Heart right ventricle (tissue), 16 donors: ENCODE measurements around the gene CTNNA1. TPM values are rescaled to one million over a fixed set of nuclear protein-coding genes. Genes with fewer than 3 reads are reported as not detected.

Source experiments
- ATAC-seq, 8 donors: fragments of 200-7000 bp; cut with Tn5 transposase; one replicate each; pipeline ENCODE4 v1.9.1; 2020; ENCODE audit warnings: mild to moderate bottlenecking in 8 of 8, moderate library complexity in 8 of 8, moderate number of reproducible peaks in 1 of 8
- DNase-seq, 2 donors: peaks; one replicate each; pipeline ENCODE4 v3.0.0-alpha.2; 2020
- H3K27ac ChIP-seq, 10 donors: fragments of 200-600 bp; sonication (generic) in 2 of 10; one replicate each; pipeline versions ENCODE4 v1.5.0 to v1.8.0; 2020 to 2022; ENCODE audit warnings: mild to moderate bottlenecking in 3 of 10
- H3K27me3 ChIP-seq, 7 donors: fragments of 200-600 bp; one replicate each; pipeline ENCODE4 v1.8.0; 2021 to 2022; ENCODE audit warnings: mild to moderate bottlenecking in 2 of 7
- H3K36me3 ChIP-seq, 9 donors: fragments of 200-600 bp; sonication (generic) in 1 of 9; one replicate each; pipeline versions ENCODE4 v1.5.0 to v1.8.0; 2020 to 2022; ENCODE audit warnings: mild to moderate bottlenecking in 2 of 9
- H3K4me1 ChIP-seq, 9 donors: fragments of 200-600 bp; sonication (generic) in 1 of 9; one replicate each; pipeline versions ENCODE4 v1.5.0 to v1.8.0; 2020 to 2022; ENCODE audit warnings: mild to moderate bottlenecking in 4 of 9
- H3K4me3 ChIP-seq, 10 donors: fragments of 200-600 bp; sonication (generic) in 2 of 10; one replicate each; pipeline versions ENCODE4 v1.5.0 to v1.8.0; 2020 to 2022; ENCODE audit warnings: mild to moderate bottlenecking in 7 of 10, moderate library complexity in 2 of 10
- H3K9me3 ChIP-seq, 11 donors: fragments of 200-600 bp in 10 of 11; sonication (generic) in 2 of 11; one replicate each; pipeline versions ENCODE4 v1.5.0 to v1.8.0; 2013 to 2022; ENCODE audit warnings: mild to moderate bottlenecking in 2 of 11, control low read depth in 1 of 11, moderate library complexity in 1 of 11
- CTCF ChIP-seq, 9 donors: fragments of 200-600 bp; sonication (generic) in 2 of 9; IDR thresholded peaks; one replicate each; pipeline versions ENCODE4 v1.5.0 to v1.8.0; 2021 to 2022; ENCODE audit warnings: antibody characterized with exemption in 9 of 9, mild to moderate bottlenecking in 5 of 9, moderate library complexity in 1 of 9
- WGBS, 2 donors: extraction: QIAGEN DNeasy Blood & Tissue Kit; methylation state at CpG; one replicate each; pipeline ENCODE4 v1.1.7; 2013; ENCODE audit warnings: inconsistent platforms in 1 of 2; 5-methylcytosine and 5-hydroxymethylcytosine counted together
- intact Hi-C, 10 donors: fragments of 100-400 bp; cut with DNase I; formaldehyde crosslinking; loops; one replicate each; pipeline versions ENCODE4 v1.11.1 to v1.14.2; 2022
- polyA plus RNA-seq, 2 donors: library from polyadenylated mRNA; stranded (reverse); fragments of 200-250 nt; gene quantifications; one replicate each; pipeline ENCODE4 v1.2.3, GENCODE V29; 2013
- total RNA-seq, 10 donors: library from RNA; stranded (reverse); fragmentation: NEBNext Ultra II Directional in 3 of 10; extraction: Animal tissue kit (Norgen Biotek cat#: 25700) in 3 of 10; gene quantifications; one replicate each; pipeline versions ENCODE4 v1.2.1 to v1.2.4, GENCODE V29; 2021 to 2023
- donor health status: Arrhythmogenic right ventricular cardiomyopathy.
- donor health status: ischemic (EF 13 %, LVEDD 7.1; RV severe dilation, severe dysfunction).
- donor health status: healthy with polysubstance abuse.
- donor health status: DM: no; HTN: yes; CAD: no.
- donor health status: DM: no; HTN: no; CAD: no.
- donor health status: ischemic (EF 25% LVEDD 6.9; RV normal size, moderate dysfunction).
- donor health status: ischemic (EF 25% LVEDD 5.7; RV mildly dilated, moderate dysfunction).
- donor health status: healthy.
- donor health status: DM: yes; HTN: yes; CAD: no.
- donor health status: Ischemic cardiomyopathy.
- donor health status: ischemic (EF 35%, LVEDD 5.7; RV mildly dilated, moderate dysfunction).
- donor health status: nonischemic (EF 11% LVEDD 7.7; RV severe dilation, severe dysfunction).
- donor health status: DM: yes; HTN: yes; CAD: no.
- donor health status: PGD.
- donor health status: ischemic (EF 29% LVEDD 5.4; RV normal size, mild dysfunction).
- donor health status: nonischemic (EF 23%, LVEDD 6.1; RV moderate dilation, normal function).

Gene CTNNA1
- total and polyA plus RNA-seq, 12 donors = 128 to 416 (median 379) TPM

- no peaks in the 10 kb centered on the region for H3K4me1 ChIP-seq
- H3K4me3 ChIP-seq = no peak overlapping the region
- no peaks in the 10 kb centered on the region for H3K27me3 ChIP-seq
- no peak overlapping the region for H3K27ac ChIP-seq
- DNase-seq (no peak), ATAC-seq (no peak)
- no peaks in the 10 kb centered on the region for H3K9me3 ChIP-seq
- intact Hi-C loops = loop anchor here in 1 of 10 donors (10.0 kb wide), 1 partner anchor 88 kb away; no protein-coding TSS in a partner anchor
- WGBS, 2 donors = 29 to 58% methylated on average over 2 of the region's 2 CpGs
- no peak for TF ChIP-seq CTCF (IDR thresholded peaks at IDR 0.05)
- no peaks in the 10 kb centered on the region for H3K36me3 ChIP-seq
These were observed 20.8 kb upstream of the CTNNA1 start for GRCh38 chr5:138732466-138732865.

DNA sequence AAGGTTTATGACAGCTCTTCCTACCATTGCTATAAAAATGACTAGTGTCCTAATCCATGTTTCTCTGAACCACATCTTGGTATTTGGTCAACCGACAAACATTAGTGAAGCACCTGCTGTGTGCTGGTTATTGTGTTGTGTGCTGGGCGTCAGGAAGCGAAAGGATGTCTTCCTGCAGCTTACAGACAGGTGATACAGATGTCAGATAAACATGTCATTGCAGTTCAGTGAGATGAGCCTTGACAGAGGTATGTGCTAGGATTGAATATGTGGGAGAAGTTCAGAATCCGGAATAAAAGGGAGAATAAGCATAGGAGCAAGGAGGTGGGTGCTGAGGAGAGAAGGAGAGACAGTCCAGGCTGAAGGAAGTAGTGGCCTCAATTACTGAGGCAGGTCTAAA lies 20.3 kb upstream of the CTNNA1 start:
- Histone ChIP-seq H3K27ac (no peak overlapping the region), H3K36me3 (no peaks in the 10 kb centered on the region), H3K27me3 (no peaks in the 10 kb centered on the region), H3K4me1 (no peaks in the 10 kb centered on the region), H3K4me3 (no peak overlapping the region), H3K9me3 (no peaks in the 10 kb centered on the region)
- DNase-seq (no peak), ATAC-seq (no peak)
- intact Hi-C loops = loop anchor here in 1 of 10 donors (10.0 kb wide), 1 partner anchor 88 kb away; no protein-coding TSS in a partner anchor
- 86% methylated on average over 4 of the region's 4 CpGs for WGBS, 2 donors
- no peak for TF ChIP-seq CTCF (IDR thresholded peaks at IDR 0.05)

DNA sequence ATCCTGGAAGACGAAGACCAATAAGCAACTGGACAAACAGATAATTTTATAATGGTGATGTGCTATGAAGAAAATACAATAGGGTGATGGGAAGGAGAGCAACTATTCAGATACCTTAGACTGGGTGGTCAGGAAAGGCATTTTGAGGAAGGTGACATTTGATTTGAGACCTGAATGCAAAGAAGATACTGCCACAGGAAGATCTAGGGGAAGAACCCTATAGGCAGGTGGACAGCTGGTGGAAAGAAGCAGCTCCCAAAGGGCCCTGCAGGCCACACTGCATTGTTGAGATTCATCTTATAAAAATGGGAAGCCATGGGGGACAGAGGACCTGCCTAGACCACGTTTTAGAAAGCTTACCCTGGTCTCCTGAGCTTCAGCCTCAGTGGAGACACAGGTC lies 19.7 kb upstream of the CTNNA1 start:
- TF ChIP-seq CTCF (IDR thresholded peaks at IDR 0.05) = no peak
- intact Hi-C loops = loop anchor here in 1 of 10 donors (10.0 kb wide), 1 partner anchor 89 kb away; no protein-coding TSS in a partner anchor
- Histone ChIP-seq H3K36me3 (no peaks in the 10 kb centered on the region), H3K4me3 (no peak overlapping the region), H3K9me3 (no peaks in the 10 kb centered on the region), H3K27ac (no peak overlapping the region), H3K4me1 (no peaks in the 10 kb centered on the region), H3K27me3 (no peaks in the 10 kb centered on the region)
- WGBS, 2 donors = 78 to 79% methylated on average over 2 of the region's 2 CpGs
- DNase-seq (no peak), ATAC-seq (no peak)

DNA sequence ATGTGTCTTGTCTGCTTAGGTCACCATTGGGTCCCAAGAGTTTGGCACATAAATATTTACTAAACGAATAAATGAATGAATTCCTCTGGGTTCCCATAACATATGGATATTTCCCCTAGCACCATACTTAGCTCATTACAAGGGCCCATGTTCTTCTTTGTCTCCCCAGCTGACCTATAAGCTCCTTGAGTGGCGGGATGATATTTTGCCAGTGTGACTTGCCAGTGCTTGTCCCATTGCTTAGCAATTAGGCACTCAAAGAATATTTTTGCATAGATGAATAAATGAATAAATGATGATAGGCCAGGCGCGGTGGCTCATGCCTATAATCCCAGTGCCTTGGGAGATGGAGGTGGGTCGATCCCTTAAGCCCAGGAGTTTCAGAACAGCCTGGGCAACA lies 16.9 kb upstream of the CTNNA1 start:
- Histone ChIP-seq H3K36me3 (no peaks in the 10 kb centered on the region), H3K4me3 (no peak overlapping the region), H3K9me3 (no peaks in the 10 kb centered on the region), H3K4me1 (peaks cover 0 to 1% (median 0%) of the 10 kb centered on the region in 9 donors), H3K27me3 (no peaks in the 10 kb centered on the region), H3K27ac (no peak overlapping the region)
- 97 to 99% methylated on average over 5 of the region's 5 CpGs for WGBS, 2 donors
- no peak for ATAC-seq
- no peak for DNase-seq
- no peak for TF ChIP-seq CTCF (IDR thresholded peaks at IDR 0.05)
- intact Hi-C loops = loop anchor here in 1 of 10 donors (10.0 kb wide), 1 partner anchor 91 kb away; no protein-coding TSS in a partner anchor
